SU-DHL-6 (cell line): ENCODE results near the gene SFMBT2.

ENCODE experiments used
- H2AFZ ChIP-seq: fragments of 200-600 bp; sonication (generic); 2 replicates; pipeline ENCODE4 v1.6.1; 2014; ENCODE audit warnings: low read depth, mild to moderate bottlenecking, moderate library complexity, mixed read lengths, antibody characterized with exemption, low read length; ENCODE audit not compliant: severe bottlenecking
- H3F3A ChIP-seq: fragments of 200-600 bp; shearing (Covaris generic); 2 replicates; pipeline ENCODE4 v1.6.0; 2016; ENCODE audit warnings: antibody characterized with exemption, mild to moderate bottlenecking; ENCODE audit not compliant: insufficient read depth
- H3K27ac ChIP-seq: fragments of 200-600 bp; sonication (generic); 2 replicates; pipeline ENCODE4 v1.5.1; 2016; ENCODE audit warnings: low read depth, mild to moderate bottlenecking, low read length, moderate library complexity, mixed read lengths
- H3K27me3 ChIP-seq: fragments of 200-600 bp; sonication (generic), shearing (Covaris generic); 2 replicates; pipeline ENCODE4 v1.6.0; 2014; ENCODE audit warnings: mild to moderate bottlenecking, low read length
- H3K36me3 ChIP-seq: fragments of 200-600 bp; sonication (generic); 2 replicates; pipeline ENCODE4 v1.6.1; 2014; ENCODE audit warnings: mild to moderate bottlenecking, low read length, mixed read lengths
- H3K4me2 ChIP-seq: fragments of 300-600, 200-600 bp; shearing (Covaris generic), sonication (generic); 2 replicates; pipeline ENCODE4 v1.6.0; 2014; ENCODE audit warnings: low read length, low read depth, mild to moderate bottlenecking; ENCODE audit not compliant: poor library complexity, severe bottlenecking
- H3K4me3 ChIP-seq: fragments of 200-600 bp; sonication (generic); 2 replicates; pipeline ENCODE4 v1.5.1; 2014; ENCODE audit warnings: antibody characterized with exemption, low read length, mild to moderate bottlenecking, mixed read lengths; ENCODE audit not compliant: insufficient read depth, poor library complexity, severe bottlenecking
- H3K79me2 ChIP-seq: fragments of 200-600 bp; sonication (generic); 2 replicates; pipeline ENCODE4 v1.6.1; 2014; ENCODE audit warnings: mild to moderate bottlenecking, low read length, moderate library complexity; ENCODE audit not compliant: insufficient read depth
- H3K9ac ChIP-seq: fragments of 200-600 bp; sonication (generic); 2 replicates; pipeline ENCODE4 v1.7.0; 2014; ENCODE audit warnings: mild to moderate bottlenecking, low read length
- H3K9me2 ChIP-seq: fragments of 200-600 bp; sonication (generic); replicated peaks from 2 replicates; pipeline ENCODE4 v1.6.1; 2014; ENCODE audit warnings: low read length; ENCODE audit not compliant: insufficient read depth
- H3K9me3 ChIP-seq: fragments of 200-600 bp; sonication (generic); 2 replicates; pipeline ENCODE4 v1.6.1; 2014; ENCODE audit warnings: low read length, mixed read lengths; ENCODE audit not compliant: insufficient read depth
- H4K20me1 ChIP-seq: fragments of 200-600 bp; sonication (generic); 2 replicates; pipeline ENCODE4 v1.6.1; 2014; ENCODE audit warnings: low read depth, mild to moderate bottlenecking, antibody characterized with exemption, low read length, moderate library complexity, mixed read lengths
- CTCF ChIP-seq: fragments of 200-600 bp; sonication (generic); IDR thresholded peaks from one replicate; pipeline ENCODE4 v1.5.1; 2017; ENCODE audit warnings: antibody characterized with exemption, mild to moderate bottlenecking, low read length, moderate library complexity; ENCODE audit not compliant: insufficient read depth, poor library complexity, severe bottlenecking
- EZH2phosphoT487 ChIP-seq: fragments of 200-600 bp; sonication (generic), shearing (Covaris generic); conservative IDR thresholded peaks from 2 replicates; pipeline ENCODE4 v1.6.1; 2018; ENCODE audit warnings: mild to moderate bottlenecking, antibody characterized with exemption, low read length, moderate library complexity, mixed read lengths

Gene SFMBT2

GRCh38 chr10:7407368-7408290, 3.2 kb downstream of the SFMBT2 start:
- no peak overlapping the region for H3K4me3 ChIP-seq
- H3K79me2 ChIP-seq = peaks cover 81% of the 10 kb centered on the region
- H3K9me3 ChIP-seq = no peaks in the 10 kb centered on the region
- H4K20me1 ChIP-seq = peaks cover 17% of the 10 kb centered on the region
- no peaks in the 10 kb centered on the region for H3K36me3 ChIP-seq
- no peak overlapping the region for H3K27ac ChIP-seq
- peaks cover 5% of the 10 kb centered on the region for H3F3A ChIP-seq
- no peaks in the 10 kb centered on the region for H3K27me3 ChIP-seq
- TF ChIP-seq CTCF (no peak), EZH2phosphoT487 (no peak)
- peak overlapping the region; percentile 77 for H3K4me2 ChIP-seq
- no peak overlapping the region for H2AFZ ChIP-seq
- no peaks in the 10 kb centered on the region for H3K9me2 ChIP-seq
- H3K9ac ChIP-seq = peak overlapping the region; percentile 79; the same call in 1 of the 2 replicates

DNA sequence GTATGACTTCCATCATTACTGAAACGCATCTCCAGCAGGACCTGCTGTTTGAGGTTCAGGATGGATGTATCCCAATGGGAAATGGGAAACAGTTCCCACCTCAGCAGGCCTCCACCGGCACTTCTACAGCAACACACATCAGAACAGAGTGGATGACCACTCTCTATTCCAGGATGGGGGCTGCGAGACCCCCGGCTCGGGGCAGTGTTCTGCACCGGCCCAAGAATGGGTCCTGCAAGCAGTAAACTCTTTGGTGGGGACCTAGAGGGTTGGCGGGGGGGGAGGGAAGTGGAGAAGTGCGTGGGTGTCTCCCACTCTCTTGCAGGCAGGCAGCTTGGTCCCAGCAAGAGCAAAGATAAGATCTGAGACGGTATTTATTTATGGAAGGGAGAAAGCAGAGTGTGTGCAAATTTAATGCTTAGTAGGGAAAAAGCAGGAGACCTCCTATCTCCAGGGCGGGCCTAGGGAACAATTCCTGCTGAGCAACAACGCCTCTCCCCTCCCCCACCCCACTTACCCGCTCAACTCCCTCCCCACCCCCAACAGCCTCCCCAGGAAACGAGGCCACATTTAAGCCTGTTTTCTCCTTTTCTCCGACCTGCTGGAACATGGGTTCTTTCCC, 4.0 kb downstream of the SFMBT2 start:
- no peak overlapping the region for H3K9ac ChIP-seq

GRCh38 chr10:7405637-7406036, 5.2 kb downstream of the SFMBT2 start:
- peaks cover 5% of the 10 kb centered on the region for H3F3A ChIP-seq
- H3K9ac ChIP-seq = no peak overlapping the region
- no peaks in the 10 kb centered on the region for H3K9me2 ChIP-seq
- H3K9me3 ChIP-seq = no peaks in the 10 kb centered on the region
- H3K27ac ChIP-seq = no peak overlapping the region
- no peak for TF ChIP-seq CTCF
- no peak for TF ChIP-seq EZH2phosphoT487
- H2AFZ ChIP-seq = no peak overlapping the region
- peaks cover 99% of the 10 kb centered on the region for H3K79me2 ChIP-seq
- no peak overlapping the region for H3K4me3 ChIP-seq
- H3K27me3 ChIP-seq = no peaks in the 10 kb centered on the region
- no peaks in the 10 kb centered on the region for H3K36me3 ChIP-seq
- H3K4me2 ChIP-seq = no peak overlapping the region
- H4K20me1 ChIP-seq = peaks cover 20% of the 10 kb centered on the region

More for the DNA sequence above, 4.0 kb downstream of the SFMBT2 start:
- Histone ChIP-seq H2AFZ (no peak overlapping the region), H3K27ac (no peak overlapping the region), H3K36me3 (no peaks in the 10 kb centered on the region), H3K4me3 (no peak overlapping the region), H3K4me2 (no peak overlapping the region), H4K20me1 (peaks cover 17% of the 10 kb centered on the region), H3F3A (peaks cover 5% of the 10 kb centered on the region), H3K79me2 (peaks cover 89% of the 10 kb centered on the region), H3K9me2 (no peaks in the 10 kb centered on the region), H3K9me3 (no peaks in the 10 kb centered on the region), H3K27me3 (no peaks in the 10 kb centered on the region)
- TF ChIP-seq EZH2phosphoT487 (no peak), CTCF (no peak)
